Upper lobe of right lung (tissue), 1 donor: ENCODE results near the gene DDX18. TPM values are rescaled to one million over a fixed set of nuclear protein-coding genes. Genes with fewer than 3 reads are reported as not detected.

Source experiments
- ATAC-seq: fragments of 200-7000 bp; cut with Tn5 transposase; one replicate; pipeline ENCODE4 v1.9.1; 2020; ENCODE audit warnings: mild to moderate bottlenecking, moderate library complexity
- DNase-seq: peaks from one replicate; pipeline ENCODE4 v3.0.0-alpha.2; 2020
- H3K27ac ChIP-seq: fragments of 200-600 bp; one replicate; pipeline ENCODE4 v1.8.0; 2022
- H3K27me3 ChIP-seq: fragments of 200-600 bp; one replicate; pipeline ENCODE4 v1.8.0; 2022; ENCODE audit warnings: mild to moderate bottlenecking
- H3K36me3 ChIP-seq: fragments of 200-600 bp; one replicate; pipeline ENCODE4 v1.8.0; 2022
- H3K4me1 ChIP-seq: fragments of 200-600 bp; one replicate; pipeline ENCODE4 v1.8.0; 2022
- H3K4me3 ChIP-seq: fragments of 200-600 bp; one replicate; pipeline ENCODE4 v1.8.0; 2022; ENCODE audit warnings: mild to moderate bottlenecking
- H3K9me3 ChIP-seq: fragments of 200-600 bp; one replicate; pipeline ENCODE4 v1.8.0; 2022
- intact Hi-C: fragments of 100-400 bp; cut with DNase I; formaldehyde crosslinking; loops from one replicate; pipeline ENCODE4 v1.11.0; 2022
- long read RNA-seq: library from polyadenylated mRNA; unstranded; transcript quantifications from one replicate; pipeline ENCODE4 v2.0.0, GENCODE V29; 2021
- total RNA-seq: library from RNA; stranded (reverse); fragmentation: NEBNext Ultra II Directional; extraction: Animal tissue kit (Norgen Biotek cat#: 25700); gene quantifications from one replicate; pipeline ENCODE4 v1.2.1, GENCODE V29; 2021
- TF ChIP-seq, protein P1 (sequence below): fragments of 200-600 bp; IDR thresholded peaks from one replicate; pipeline ENCODE4 v1.8.0; 2022; ENCODE audit warnings: antibody characterized with exemption
- donor health status: DM: no; HTN: yes; CAD: no; lungs with severe emphysema.

The DDX18 gene
- total RNA-seq: 56.6 TPM
- long read RNA-seq, transcript DDX18-201 (14 exons, 3,796 nt): major isoform, 33 of 49 reads
- long read RNA-seq, partial matches to known transcripts: 12 of 49 reads
- long read RNA-seq, other reads (novel, unspliced or antisense): 4 of 49 reads

DNA sequence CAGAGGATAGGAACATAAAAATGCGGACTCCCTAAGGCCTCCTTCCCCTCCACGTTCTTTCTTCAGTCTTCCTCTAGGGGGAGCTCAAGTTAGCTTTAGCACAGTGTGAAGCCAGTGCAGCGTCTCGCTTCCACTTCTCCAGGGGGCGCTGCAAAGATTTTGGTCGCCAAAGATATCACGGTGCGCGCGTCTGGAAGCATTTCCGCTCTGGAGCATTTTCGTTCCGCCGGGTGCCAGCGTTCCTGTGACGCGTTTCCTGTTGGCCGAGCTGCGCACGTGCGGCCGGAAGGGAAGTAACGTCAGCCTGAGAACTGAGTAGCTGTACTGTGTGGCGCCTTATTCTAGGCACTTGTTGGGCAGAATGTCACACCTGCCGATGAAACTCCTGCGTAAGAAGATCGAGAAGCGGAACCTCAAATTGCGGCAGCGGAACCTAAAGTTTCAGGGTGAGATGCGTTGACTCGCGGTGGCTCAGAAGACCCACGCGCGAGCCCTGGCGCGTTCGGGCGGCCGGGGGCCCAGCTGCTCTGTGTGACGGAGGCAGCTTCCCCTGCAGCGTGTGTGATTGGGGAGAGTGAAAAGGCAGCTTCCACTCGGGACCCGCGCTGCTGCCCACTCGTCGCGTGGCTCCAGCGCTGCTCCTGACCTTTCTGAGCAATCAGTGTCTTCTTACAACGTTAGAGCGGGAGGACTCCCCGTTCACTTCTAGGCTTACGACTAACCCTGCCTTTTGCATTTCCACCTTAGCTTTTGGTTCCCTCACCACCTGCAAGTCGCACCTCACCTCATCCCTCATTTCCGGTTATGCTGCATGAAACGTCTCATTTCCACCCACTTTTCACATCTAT is at the start of gene DDX18:
TSS of gene DDX18 (plus strand) at position 275 of the 848 bp plus-strand sequence. CDS start at position 362, 87 bp downstream.
- peak within 1 kb of the TSS; percentile 92 for H3K4me3 ChIP-seq
- ATAC-seq: peak; percentile 100
- intact Hi-C loops: no loop called here
- DNase-seq: peak; percentile 98
- H3K27me3 ChIP-seq: no peaks in the 10 kb centered on the region
- peaks cover 23% of the 10 kb centered on the region for H3K36me3 ChIP-seq
- peak within 1 kb of the TSS; percentile 90 for H3K27ac ChIP-seq
- TF ChIP-seq, protein P1, sequence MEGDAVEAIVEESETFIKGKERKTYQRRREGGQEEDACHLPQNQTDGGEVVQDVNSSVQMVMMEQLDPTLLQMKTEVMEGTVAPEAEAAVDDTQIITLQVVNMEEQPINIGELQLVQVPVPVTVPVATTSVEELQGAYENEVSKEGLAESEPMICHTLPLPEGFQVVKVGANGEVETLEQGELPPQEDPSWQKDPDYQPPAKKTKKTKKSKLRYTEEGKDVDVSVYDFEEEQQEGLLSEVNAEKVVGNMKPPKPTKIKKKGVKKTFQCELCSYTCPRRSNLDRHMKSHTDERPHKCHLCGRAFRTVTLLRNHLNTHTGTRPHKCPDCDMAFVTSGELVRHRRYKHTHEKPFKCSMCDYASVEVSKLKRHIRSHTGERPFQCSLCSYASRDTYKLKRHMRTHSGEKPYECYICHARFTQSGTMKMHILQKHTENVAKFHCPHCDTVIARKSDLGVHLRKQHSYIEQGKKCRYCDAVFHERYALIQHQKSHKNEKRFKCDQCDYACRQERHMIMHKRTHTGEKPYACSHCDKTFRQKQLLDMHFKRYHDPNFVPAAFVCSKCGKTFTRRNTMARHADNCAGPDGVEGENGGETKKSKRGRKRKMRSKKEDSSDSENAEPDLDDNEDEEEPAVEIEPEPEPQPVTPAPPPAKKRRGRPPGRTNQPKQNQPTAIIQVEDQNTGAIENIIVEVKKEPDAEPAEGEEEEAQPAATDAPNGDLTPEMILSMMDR: peak; percentile 98
- peaks cover 19% of the 10 kb centered on the region for H3K4me1 ChIP-seq
- H3K9me3 ChIP-seq: no peaks in the 10 kb centered on the region

DNA sequence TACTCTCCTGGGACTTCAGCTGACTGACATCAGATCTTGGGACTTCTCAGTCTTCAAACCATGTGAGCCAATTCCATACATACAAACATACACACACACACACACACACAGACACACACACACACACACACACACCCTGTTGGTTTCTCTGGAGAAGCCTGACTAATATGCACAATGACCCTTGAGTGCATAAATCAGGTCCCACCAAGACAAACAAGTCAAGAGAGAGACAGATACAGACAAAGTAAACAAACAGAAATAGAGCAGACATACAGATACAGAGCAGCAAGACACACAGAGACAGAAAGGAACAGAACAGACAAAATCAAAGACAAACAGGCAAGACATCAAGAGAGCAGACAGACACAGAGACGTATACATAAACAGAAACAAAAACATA is 43.8 kb upstream of the DDX18 start:
- Histone ChIP-seq H3K9me3 (no peaks in the 10 kb centered on the region), H3K4me1 (no peaks in the 10 kb centered on the region), H3K27me3 (no peaks in the 10 kb centered on the region), H3K27ac (no peak overlapping the region), H3K4me3 (no peak overlapping the region), H3K36me3 (no peaks in the 10 kb centered on the region)
- ATAC-seq (no peak), DNase-seq (no peak)
- intact Hi-C loops: no loop called here
- TF ChIP-seq, protein P1: no peak

DNA sequence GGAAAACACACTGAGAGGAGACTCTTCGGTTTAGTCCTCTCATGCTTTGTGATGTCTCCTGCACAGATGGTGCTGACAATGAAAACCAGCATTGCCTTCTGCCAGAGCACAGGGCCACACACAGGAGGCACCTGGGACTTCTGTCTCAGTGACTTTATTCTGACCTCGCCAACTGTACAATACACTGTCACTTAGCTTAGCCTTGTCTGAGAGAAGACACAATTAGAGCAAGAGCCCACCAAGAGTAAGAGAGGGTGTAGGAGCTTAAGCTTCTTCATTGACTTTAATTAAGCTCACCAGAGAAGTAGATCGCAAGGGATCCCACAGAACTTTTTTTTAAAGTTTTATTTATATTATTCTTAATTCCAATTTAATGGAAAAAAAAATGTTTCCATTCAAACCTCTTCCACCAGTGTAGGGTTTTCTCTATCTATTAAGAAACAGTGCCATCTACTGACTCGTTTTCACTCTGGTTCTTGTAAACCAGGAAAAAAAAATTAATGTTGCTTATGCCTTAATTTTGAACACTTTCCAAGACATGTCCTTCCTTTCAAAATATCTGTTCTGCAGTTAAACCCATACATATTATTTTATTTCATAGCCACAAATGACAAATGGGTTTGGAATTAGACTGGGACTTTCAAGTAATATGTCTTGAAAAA is 42.4 kb upstream of the DDX18 start:
- no peak for DNase-seq
- no peak overlapping the region for H3K4me3 ChIP-seq
- TF ChIP-seq, protein P1: peak; percentile 40

DNA sequence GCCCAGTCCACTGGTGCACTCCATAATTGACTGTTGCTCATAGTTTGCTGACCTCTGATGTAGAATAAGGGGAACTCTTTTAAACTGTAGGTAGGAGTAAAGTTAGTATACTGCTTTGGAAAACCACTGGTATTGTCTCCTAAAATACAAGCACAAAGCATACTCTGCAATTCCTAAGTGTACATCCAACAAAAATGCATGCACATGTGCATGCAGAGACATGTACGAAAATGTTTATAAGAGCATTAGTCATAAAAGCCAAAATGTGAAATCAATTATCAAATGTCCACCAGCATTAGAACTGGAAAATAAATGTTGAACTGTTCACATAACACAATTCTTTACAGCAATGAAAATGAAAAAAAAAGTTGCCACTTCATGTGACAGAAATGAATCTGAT is 39.8 kb upstream of the DDX18 start:
- TF ChIP-seq, protein P1: no peak
- Histone ChIP-seq H3K27ac (no peak overlapping the region), H3K27me3 (no peaks in the 10 kb centered on the region), H3K36me3 (no peaks in the 10 kb centered on the region), H3K9me3 (no peaks in the 10 kb centered on the region), H3K4me3 (no peak overlapping the region), H3K4me1 (no peaks in the 10 kb centered on the region)
- intact Hi-C loops: no loop called here
- DNase-seq (no peak), ATAC-seq (no peak)

More for the DNA sequence above, 42.4 kb upstream of the DDX18 start:
- intact Hi-C loops: no loop called here
- no peak overlapping the region for H3K27ac ChIP-seq
- H3K9me3 ChIP-seq: no peaks in the 10 kb centered on the region
- no peaks in the 10 kb centered on the region for H3K4me1 ChIP-seq
- H3K27me3 ChIP-seq: no peaks in the 10 kb centered on the region
- H3K36me3 ChIP-seq: no peaks in the 10 kb centered on the region
- ATAC-seq: no peak

DNA sequence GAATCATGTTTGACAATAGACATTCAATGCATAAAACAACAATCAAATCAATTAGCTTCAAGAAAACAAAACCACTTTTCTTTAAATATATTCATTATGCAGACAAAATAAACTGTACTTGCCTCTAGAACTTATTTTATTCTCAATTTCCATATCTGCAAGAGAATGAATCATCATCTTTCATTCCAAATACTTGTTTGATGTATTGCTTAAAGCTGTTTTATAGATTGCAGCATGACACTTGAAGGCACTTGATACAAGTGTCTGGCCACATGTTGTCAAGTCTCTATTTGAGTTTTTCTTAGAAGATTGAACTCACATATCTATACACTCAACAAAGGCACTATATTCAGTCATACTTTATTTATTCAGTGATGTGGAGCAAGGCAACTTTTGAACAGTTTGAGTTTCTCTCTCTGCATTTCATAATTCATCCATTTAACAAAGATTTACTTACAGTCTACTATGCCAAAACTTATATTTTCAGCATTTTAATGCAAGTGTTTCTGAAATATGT is 38.7 kb upstream of the DDX18 start:
- no peak for DNase-seq
- TF ChIP-seq, protein P1: no peak
- no peaks in the 10 kb centered on the region for H3K9me3 ChIP-seq
- intact Hi-C loops: no loop called here
- H3K27me3 ChIP-seq: no peaks in the 10 kb centered on the region
- peak; percentile 33 for ATAC-seq
- H3K4me3 ChIP-seq: no peak overlapping the region
- H3K27ac ChIP-seq: no peak overlapping the region
- H3K4me1 ChIP-seq: no peaks in the 10 kb centered on the region
- no peaks in the 10 kb centered on the region for H3K36me3 ChIP-seq
